ENCODE data around the gene RNF212. TPM values are rescaled to one million over a fixed set of nuclear protein-coding genes. Genes with fewer than 3 reads are reported as not detected.

The RNF212 gene
- total and polyA plus RNA-seq, 12 donors, result 0.21 to 2.1 (median 0.31) TPM; not detected in 4

DNA sequence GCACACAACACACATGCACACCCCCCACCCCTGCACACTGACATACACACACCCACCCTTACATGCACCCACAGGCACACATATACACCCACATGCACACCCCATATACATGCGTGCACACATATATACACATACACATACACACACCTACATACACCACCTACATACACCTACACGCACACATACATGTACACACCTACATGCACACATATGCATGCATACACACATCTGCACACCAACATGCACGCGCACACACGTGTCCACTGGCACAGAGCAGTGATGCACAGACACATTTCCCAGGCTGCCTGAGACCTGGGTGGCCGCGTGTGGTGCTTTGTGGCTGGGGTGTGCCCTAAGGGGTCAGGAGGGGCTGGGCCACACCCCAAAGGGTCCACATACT, 70.2 kb downstream of the RNF212 start:
- H3K9me3 ChIP-seq, result no peaks in the 10 kb centered on the region
- intact Hi-C loops (cut with DNase I), result no loop called here

GRCh38 chr4:1042352-1043055, 70.9 kb downstream of the RNF212 start:
- no peaks in the 10 kb centered on the region for H3K36me3 ChIP-seq
- H3K27me3 ChIP-seq, result peaks cover 0 to 48% (median 35%) of the 10 kb centered on the region in 7 donors
- peaks cover 2 to 41% (median 19%) of the 10 kb centered on the region in 9 donors for H3K4me1 ChIP-seq
- WGBS, 2 donors, result 90 to 94% methylated on average over 17 of the region's 17 CpGs
- H3K4me3 ChIP-seq, result no peak overlapping the region
- ATAC-seq, result no peak
- no peak overlapping the region for H3K27ac ChIP-seq
- TF ChIP-seq, protein P1, sequence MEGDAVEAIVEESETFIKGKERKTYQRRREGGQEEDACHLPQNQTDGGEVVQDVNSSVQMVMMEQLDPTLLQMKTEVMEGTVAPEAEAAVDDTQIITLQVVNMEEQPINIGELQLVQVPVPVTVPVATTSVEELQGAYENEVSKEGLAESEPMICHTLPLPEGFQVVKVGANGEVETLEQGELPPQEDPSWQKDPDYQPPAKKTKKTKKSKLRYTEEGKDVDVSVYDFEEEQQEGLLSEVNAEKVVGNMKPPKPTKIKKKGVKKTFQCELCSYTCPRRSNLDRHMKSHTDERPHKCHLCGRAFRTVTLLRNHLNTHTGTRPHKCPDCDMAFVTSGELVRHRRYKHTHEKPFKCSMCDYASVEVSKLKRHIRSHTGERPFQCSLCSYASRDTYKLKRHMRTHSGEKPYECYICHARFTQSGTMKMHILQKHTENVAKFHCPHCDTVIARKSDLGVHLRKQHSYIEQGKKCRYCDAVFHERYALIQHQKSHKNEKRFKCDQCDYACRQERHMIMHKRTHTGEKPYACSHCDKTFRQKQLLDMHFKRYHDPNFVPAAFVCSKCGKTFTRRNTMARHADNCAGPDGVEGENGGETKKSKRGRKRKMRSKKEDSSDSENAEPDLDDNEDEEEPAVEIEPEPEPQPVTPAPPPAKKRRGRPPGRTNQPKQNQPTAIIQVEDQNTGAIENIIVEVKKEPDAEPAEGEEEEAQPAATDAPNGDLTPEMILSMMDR (IDR thresholded peaks at IDR 0.05), result no peak
- intact Hi-C loops (cut with DNase I), result no loop called here
- DNase-seq, result no peak
- H3K9me3 ChIP-seq, result no peaks in the 10 kb centered on the region

More for the DNA sequence above, 70.2 kb downstream of the RNF212 start:
- H3K36me3 ChIP-seq, result no peaks in the 10 kb centered on the region
- H3K4me3 ChIP-seq, result no peak overlapping the region
- no peak for ATAC-seq
- peaks cover 2 to 44% (median 23%) of the 10 kb centered on the region in 9 donors for H3K4me1 ChIP-seq
- H3K27ac ChIP-seq, result no peak overlapping the region
- WGBS, 2 donors, result 56 to 67% methylated on average over 7 of the region's 7 CpGs
- DNase-seq, result no peak
- H3K27me3 ChIP-seq, result peaks cover 0 to 52% (median 35%) of the 10 kb centered on the region in 7 donors
- TF ChIP-seq, protein P1 (IDR thresholded peaks at IDR 0.05), result no peak

DNA sequence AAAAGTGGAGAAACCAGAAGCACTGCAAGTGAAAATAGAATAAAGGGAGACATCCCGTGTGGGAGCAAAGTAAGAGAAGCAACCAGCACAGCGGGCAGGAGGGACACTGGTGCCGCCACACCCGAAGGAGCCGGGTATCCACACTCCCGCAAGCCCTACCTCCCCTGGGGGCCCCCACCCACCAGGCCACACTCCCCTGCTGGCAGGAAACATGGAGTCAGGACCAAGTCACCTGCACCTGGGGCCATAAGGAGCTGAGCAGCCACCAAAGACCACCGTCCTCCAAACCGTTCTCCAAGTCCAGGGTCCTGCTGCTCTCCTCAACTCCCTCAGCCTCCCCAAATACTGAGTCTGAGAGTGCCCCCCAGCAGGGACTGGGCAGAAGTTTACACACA, 71.4 kb downstream of the RNF212 start:
- H3K27ac ChIP-seq, result no peak overlapping the region
- WGBS, 2 donors, result 54 to 56% methylated on average over 8 of the region's 8 CpGs
- H3K4me1 ChIP-seq, result peaks cover 2 to 35% (median 17%) of the 10 kb centered on the region in 9 donors
- no peaks in the 10 kb centered on the region for H3K9me3 ChIP-seq
- TF ChIP-seq, protein P1 (IDR thresholded peaks at IDR 0.05), result no peak
- no peaks in the 10 kb centered on the region for H3K36me3 ChIP-seq
- no peak overlapping the region for H3K4me3 ChIP-seq
- DNase-seq (no peak), ATAC-seq (no peak)
- intact Hi-C loops (cut with DNase I), result no loop called here
- H3K27me3 ChIP-seq, result peaks cover 0 to 42% (median 35%) of the 10 kb centered on the region in 7 donors

DNA sequence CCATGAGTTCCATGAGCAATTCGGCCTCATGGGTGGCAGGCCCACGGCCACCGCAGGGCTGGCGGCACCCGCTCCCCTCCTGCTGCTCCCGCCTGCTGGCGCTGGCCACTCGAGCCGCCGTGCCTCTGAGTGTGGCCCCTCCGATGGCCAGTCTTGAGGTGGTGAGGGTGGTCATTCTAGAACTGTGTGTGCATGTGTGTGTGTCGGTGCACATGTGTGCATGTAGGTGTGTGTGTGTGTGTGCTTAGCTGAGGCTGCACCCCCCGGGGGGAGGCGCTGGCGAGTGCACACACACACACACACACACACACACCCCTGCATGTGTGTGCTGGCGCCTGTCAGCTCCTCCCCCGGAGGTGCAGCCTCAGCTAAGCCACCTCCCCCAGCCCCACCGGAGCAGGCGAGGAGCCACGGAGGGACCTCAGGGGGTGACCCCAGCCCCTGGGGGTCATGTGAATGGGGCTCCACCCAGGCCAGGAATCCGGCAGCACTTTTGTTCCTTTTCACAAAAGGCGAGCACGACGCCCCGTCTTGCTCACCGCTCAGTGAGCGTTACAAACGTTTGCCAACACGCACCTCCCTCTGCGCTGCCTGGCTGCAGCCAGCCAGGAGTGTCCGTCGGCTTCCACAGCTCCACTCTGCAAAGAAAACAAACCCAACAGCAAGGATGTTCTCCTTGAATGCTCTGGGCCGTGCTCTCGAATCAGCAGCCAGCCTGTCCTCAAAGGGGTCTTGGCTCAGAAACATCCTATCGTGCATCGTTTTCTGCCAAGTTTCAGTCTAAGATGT, 72.0 kb downstream of the RNF212 start:
- H3K36me3 ChIP-seq, result no peaks in the 10 kb centered on the region
- H3K27me3 ChIP-seq, result peaks cover 0 to 40% (median 33%) of the 10 kb centered on the region in 7 donors
- H3K9me3 ChIP-seq, result no peaks in the 10 kb centered on the region
- peaks cover 0 to 34% (median 17%) of the 10 kb centered on the region in 9 donors for H3K4me1 ChIP-seq
- 43 to 47% methylated on average over 36 of the region's 36 CpGs for WGBS, 2 donors
- no peak overlapping the region for H3K27ac ChIP-seq
- intact Hi-C loops (cut with DNase I), result no loop called here
- no peak overlapping the region for H3K4me3 ChIP-seq
- TF ChIP-seq, protein P1 (IDR thresholded peaks at IDR 0.05), result no peak
- peak in 1 of 2 donors; percentile 20 for DNase-seq
- no peak for ATAC-seq
